Spleen (tissue), 11 donors: ENCODE data around the gene PLAAT5. TPM values are rescaled to one million over a fixed set of nuclear protein-coding genes. Genes with fewer than 3 reads are reported as not detected.
A peak's percentile ranks its signal among the peaks of the same experiment; 100 is the strongest.

Experiments
- DNase-seq: peaks from one replicate; pipeline ENCODE4 v3.0.0-alpha.2; 2020
- H3K27ac ChIP-seq, 8 donors: fragments of 200-600 bp; sonication (generic) in 7 of 8; 1 replicate in 4 of 8; 2 replicates in 4 of 8; pipeline versions ENCODE4 v1.5.0 to v1.8.0; 2016 to 2021; ENCODE audit warnings: inconsistent platforms in 4 of 8, mild to moderate bottlenecking in 4 of 8, moderate library complexity in 1 of 8
- H3K27me3 ChIP-seq, 7 donors: fragments of 200-600 bp; sonication (generic) in 6 of 7; replicated peaks in 1 of 7; 1 replicate in 4 of 7; 2 replicates in 3 of 7; pipeline versions ENCODE4 v1.5.0 to v1.8.0; 2016 to 2021; ENCODE audit warnings: inconsistent platforms in 3 of 7, mild to moderate bottlenecking in 1 of 7
- H3K36me3 ChIP-seq, 6 donors: fragments of 200-600 bp; sonication (generic) in 5 of 6; 1 replicate in 4 of 6; 2 replicates in 2 of 6; pipeline versions ENCODE4 v1.5.0 to v1.8.0; 2016 to 2021; ENCODE audit warnings: inconsistent platforms in 2 of 6
- H3K4me1 ChIP-seq, 6 donors: fragments of 200-600 bp; sonication (generic) in 5 of 6; 1 replicate in 3 of 6; 2 replicates in 3 of 6; pipeline versions ENCODE4 v1.5.0 to v1.8.0; 2016 to 2021; ENCODE audit warnings: inconsistent platforms in 3 of 6
- H3K4me3 ChIP-seq, 8 donors: fragments of 200-600 bp; sonication (generic) in 7 of 8; 1 replicate in 4 of 8; 2 replicates in 4 of 8; pipeline versions ENCODE4 v1.5.0 to v1.8.0; 2016 to 2021; ENCODE audit warnings: inconsistent platforms in 4 of 8, mild to moderate bottlenecking in 4 of 8, moderate library complexity in 2 of 8
- H3K9me3 ChIP-seq, 8 donors: fragments of 200-600 bp; sonication (generic) in 7 of 8; 1 replicate in 4 of 8; 2 replicates in 4 of 8; pipeline versions ENCODE4 v1.5.0 to v1.8.0; 2016 to 2021; ENCODE audit warnings: inconsistent platforms in 4 of 8
- POLR2A ChIP-seq, 3 donors: fragments of 450-650 bp; IDR thresholded peaks; one replicate each; pipeline ENCODE4 v1.5.1; 2017; ENCODE audit warnings: antibody characterized with exemption in 3 of 3, mild to moderate bottlenecking in 1 of 3
- POLR2AphosphoS5 ChIP-seq, 3 donors: sonication (generic); formaldehyde crosslinking; IDR thresholded peaks; one replicate each; pipeline ENCODE4 v1.5.1; 2017; ENCODE audit warnings: antibody characterized with exemption in 3 of 3
- WGBS, 5 donors: extraction: QIAGEN DNeasy Blood & Tissue Kit in 3 of 5; methylation state at CpG; one replicate each; pipeline versions ENCODE4 v1.1.5 to v1.1.7; 2013 to 2018; 5-methylcytosine and 5-hydroxymethylcytosine counted together
- intact Hi-C: fragments of 100-400 bp; cut with DNase I; formaldehyde crosslinking; loops from one replicate; pipeline ENCODE4 v1.15.0; 2023; ENCODE audit warnings: low total_unique reads
- polyA plus RNA-seq, 3 donors: library from polyadenylated mRNA; stranded (reverse); fragments of 200-250 nt; gene quantifications; one replicate each; pipeline ENCODE4 v1.2.1, GENCODE V29; 2013
- total RNA-seq, 7 donors: library from RNA; depleted of rRNA in 3 of 7; stranded (reverse); fragments of >200 nt in 3 of 7; fragmentation: NEBNext Ultra II Directional in 4 of 7; extraction: Animal tissue kit (Norgen Biotek cat#: 25700) in 4 of 7; gene quantifications; one replicate each; pipeline versions ENCODE4 v1.1.0 to v1.2.1, GENCODE V29; 2016 to 2021
- TF ChIP-seq, protein P1 (sequence below), 11 experiments: fragments of 200-600 bp in 7 of 11; fragments of 450-650 bp in 4 of 11; sonication (generic) in 4 of 11; IDR thresholded peaks in 8 of 11; conservative IDR thresholded peaks in 3 of 11; 1 replicate in 7 of 11; 2 replicates in 4 of 11; pipeline versions ENCODE4 v1.4.0 to v1.8.0; 2016 to 2021; ENCODE audit warnings: antibody characterized with exemption in 11 of 11, inconsistent platforms in 4 of 11, mild to moderate bottlenecking in 1 of 11
- donor health status: healthy with polysubstance abuse.
- donor health status: DM: no; HTN: no; CAD: no; lungs with moderate emphysema.
- donor health status: DM: no; HTN: no; CAD: no.
- donor health status: Bipolar disorder and iron deficiency.
- donor health status: healthy.
- donor health status: DM: no; HTN: no; CAD: no.
- donor health status: DM: yes; HTN: yes; CAD: no.

PLAAT5 gene
- total and polyA plus RNA-seq, 10 donors = 0.10 to 0.54 (median 0.24) TPM; not detected in 4

DNA sequence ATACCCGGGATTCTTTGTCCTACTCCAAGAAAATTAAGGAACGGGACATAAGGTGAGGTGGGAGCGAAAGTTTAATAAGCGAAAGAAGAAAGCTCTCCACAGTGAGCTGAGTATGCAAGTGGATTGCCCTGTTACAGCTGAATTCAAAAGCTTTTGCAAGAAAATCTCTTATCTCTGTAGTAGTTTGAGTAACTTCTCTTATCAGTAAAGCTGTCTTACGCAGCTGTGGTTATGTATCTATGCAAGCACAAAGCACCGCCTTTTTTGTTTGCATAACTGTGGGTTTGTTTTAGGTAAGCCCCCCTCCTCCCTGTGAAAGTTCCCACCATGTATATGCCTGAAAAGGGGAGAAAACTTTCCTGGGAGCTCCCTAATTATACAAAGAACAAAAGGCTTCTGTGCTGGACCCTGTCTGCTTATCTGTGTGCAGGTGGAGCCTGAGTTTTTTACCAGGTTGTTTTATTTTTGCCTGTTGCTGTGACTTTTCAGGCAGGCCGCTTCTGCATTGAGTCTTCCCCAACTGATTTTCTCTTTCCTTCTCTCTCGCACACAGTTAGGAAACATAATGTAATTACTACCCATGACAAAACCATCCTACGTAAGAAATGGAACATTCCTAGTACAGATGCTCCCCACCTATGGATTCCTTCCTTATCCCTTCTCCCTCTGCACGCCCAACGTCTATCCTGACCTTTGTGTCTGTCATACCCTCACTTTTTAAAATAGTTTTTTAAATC, 837 bp upstream of the PLAAT5 start:
- DNase-seq = no peak
- Histone ChIP-seq H3K36me3 (no peaks in the 10 kb centered on the region), H3K4me3 (peak overlapping the region in 5 of 8 donors; percentile 40 to 68 (median 46)), H3K27ac (no peak overlapping the region), H3K9me3 (no peaks in the 10 kb centered on the region), H3K4me1 (peaks cover 6 to 36% (median 16%) of the 10 kb centered on the region in 6 donors), H3K27me3 (peaks cover 0 to 34% (median 7%) of the 10 kb centered on the region in 7 donors)
- intact Hi-C loops = no loop called here
- 36 to 55% (median 46%) methylated on average over 11 of the region's 11 CpGs for WGBS, 5 donors
- no peak for TF ChIP-seq POLR2A (IDR thresholded peaks at IDR 0.05)
- no peak for TF ChIP-seq POLR2AphosphoS5 (IDR thresholded peaks at IDR 0.05)
- TF ChIP-seq, protein P1, sequence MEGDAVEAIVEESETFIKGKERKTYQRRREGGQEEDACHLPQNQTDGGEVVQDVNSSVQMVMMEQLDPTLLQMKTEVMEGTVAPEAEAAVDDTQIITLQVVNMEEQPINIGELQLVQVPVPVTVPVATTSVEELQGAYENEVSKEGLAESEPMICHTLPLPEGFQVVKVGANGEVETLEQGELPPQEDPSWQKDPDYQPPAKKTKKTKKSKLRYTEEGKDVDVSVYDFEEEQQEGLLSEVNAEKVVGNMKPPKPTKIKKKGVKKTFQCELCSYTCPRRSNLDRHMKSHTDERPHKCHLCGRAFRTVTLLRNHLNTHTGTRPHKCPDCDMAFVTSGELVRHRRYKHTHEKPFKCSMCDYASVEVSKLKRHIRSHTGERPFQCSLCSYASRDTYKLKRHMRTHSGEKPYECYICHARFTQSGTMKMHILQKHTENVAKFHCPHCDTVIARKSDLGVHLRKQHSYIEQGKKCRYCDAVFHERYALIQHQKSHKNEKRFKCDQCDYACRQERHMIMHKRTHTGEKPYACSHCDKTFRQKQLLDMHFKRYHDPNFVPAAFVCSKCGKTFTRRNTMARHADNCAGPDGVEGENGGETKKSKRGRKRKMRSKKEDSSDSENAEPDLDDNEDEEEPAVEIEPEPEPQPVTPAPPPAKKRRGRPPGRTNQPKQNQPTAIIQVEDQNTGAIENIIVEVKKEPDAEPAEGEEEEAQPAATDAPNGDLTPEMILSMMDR (IDR thresholded peaks at IDR 0.05 in 8 of 11, conservative IDR thresholded peaks at IDR 0.05 in 3 of 11) = no peak

DNA sequence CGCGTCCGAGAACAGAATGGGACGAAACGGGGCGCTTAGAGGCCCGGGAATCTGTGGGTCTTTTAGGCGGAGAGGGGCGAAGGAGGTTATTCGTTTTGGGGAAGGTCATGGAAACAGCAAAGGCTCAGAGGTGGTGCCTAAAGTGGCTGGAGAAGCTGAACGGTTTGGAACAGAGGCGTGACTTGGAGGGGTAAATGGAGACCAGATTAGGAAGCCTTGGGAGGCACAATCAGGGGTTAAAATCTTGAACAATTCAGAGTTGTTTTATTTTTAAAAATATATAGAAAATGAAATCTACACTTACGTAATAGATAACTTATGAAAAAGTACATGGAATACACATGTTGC, 247 bp upstream of the PLAAT5 start:
- peak overlapping the region; percentile 28 to 68 (median 42) for H3K4me3 ChIP-seq
- H3K36me3 ChIP-seq = no peaks in the 10 kb centered on the region
- H3K27me3 ChIP-seq = peaks cover 0 to 34% (median 7%) of the 10 kb centered on the region in 7 donors
- H3K9me3 ChIP-seq = peaks cover 0 to 5% (median under 1%) of the 10 kb centered on the region in 8 donors
- peak overlapping the region in 5 of 8 donors; percentile 5 to 55 (median 33) for H3K27ac ChIP-seq
- peaks cover 6 to 36% (median 16%) of the 10 kb centered on the region in 6 donors for H3K4me1 ChIP-seq
- intact Hi-C loops = no loop called here
- TF ChIP-seq POLR2A (IDR thresholded peaks at IDR 0.05) (no peak), POLR2AphosphoS5 (IDR thresholded peaks at IDR 0.05) (no peak)
- TF ChIP-seq, protein P1 (IDR thresholded peaks at IDR 0.05 in 8 of 11, conservative IDR thresholded peaks at IDR 0.05 in 3 of 11) = no peak
- 2 to 4% (median 3%) methylated on average over 13 of the region's 13 CpGs for WGBS, 5 donors
- no peak for DNase-seq

DNA sequence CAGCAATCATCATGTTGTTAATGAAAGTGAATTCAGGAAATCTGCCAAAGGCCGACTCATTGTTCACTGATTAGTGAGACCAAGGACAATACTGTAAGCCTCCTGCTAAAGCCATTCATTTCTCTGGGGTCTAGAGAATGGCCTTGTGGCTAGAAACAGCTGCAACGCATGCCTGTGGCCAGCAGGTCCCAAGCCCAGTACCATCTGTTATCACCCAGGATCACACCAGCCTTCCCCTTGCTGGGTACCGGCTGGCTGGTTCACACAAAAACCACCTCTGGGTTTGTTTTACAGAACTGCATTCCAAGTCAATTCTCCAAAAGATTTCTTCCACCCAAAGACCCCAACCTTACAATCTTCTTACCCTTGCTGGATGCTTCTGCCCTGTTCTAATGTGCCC, 1.1 kb downstream of the PLAAT5 start:
- Histone ChIP-seq H3K9me3 (peaks cover 0 to 18% (median 14%) of the 10 kb centered on the region in 8 donors), H3K27ac (peak overlapping the region in 1 of 8 donors; percentile 55), H3K36me3 (no peaks in the 10 kb centered on the region), H3K4me3 (no peak overlapping the region), H3K4me1 (peaks cover 6 to 36% (median 16%) of the 10 kb centered on the region in 6 donors), H3K27me3 (peaks cover 0 to 34% (median 7%) of the 10 kb centered on the region in 7 donors)
- intact Hi-C loops = no loop called here
- no peak for TF ChIP-seq POLR2A (IDR thresholded peaks at IDR 0.05)
- TF ChIP-seq, protein P1 (IDR thresholded peaks at IDR 0.05 in 8 of 11, conservative IDR thresholded peaks at IDR 0.05 in 3 of 11) = peak in 2 of 11 experiments; percentile 15 to 20
- DNase-seq = no peak
- 42 to 70% (median 47%) methylated on average over 3 of the region's 3 CpGs for WGBS, 5 donors

DNA sequence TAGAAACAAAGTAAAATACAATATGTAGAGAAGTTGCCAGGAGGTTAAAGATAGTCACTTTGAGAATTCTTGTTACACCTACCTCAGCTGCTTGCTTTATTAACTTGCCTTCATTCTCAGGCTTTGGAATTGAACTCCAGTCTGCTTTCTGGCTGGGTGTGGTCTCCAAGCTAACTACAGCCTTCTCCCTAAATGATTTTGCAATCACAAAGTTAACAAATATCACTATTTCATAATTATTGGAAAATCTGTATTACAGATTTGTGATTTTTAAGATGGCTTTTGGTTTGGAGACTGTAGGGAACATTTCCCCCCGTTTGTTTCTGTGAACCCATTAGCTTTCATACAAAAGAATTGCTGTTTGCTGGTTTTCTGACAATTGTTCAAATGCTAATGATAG, 2.2 kb downstream of the PLAAT5 start:
- peaks cover 0 to 34% (median 7%) of the 10 kb centered on the region in 7 donors for H3K27me3 ChIP-seq
- H3K4me3 ChIP-seq = no peak overlapping the region
- TF ChIP-seq POLR2AphosphoS5 (IDR thresholded peaks at IDR 0.05) (no peak), POLR2A (IDR thresholded peaks at IDR 0.05) (no peak)
- TF ChIP-seq, protein P1 (IDR thresholded peaks at IDR 0.05 in 8 of 11, conservative IDR thresholded peaks at IDR 0.05 in 3 of 11) = no peak
- DNase-seq = no peak
- peaks cover 0 to 25% (median 20%) of the 10 kb centered on the region in 8 donors for H3K9me3 ChIP-seq
- 81 to 93% (median 85%) methylated on average over 1 of the region's 1 CpG for WGBS, 5 donors
- intact Hi-C loops = no loop called here
- no peak overlapping the region for H3K27ac ChIP-seq
- H3K4me1 ChIP-seq = peaks cover 6 to 36% (median 16%) of the 10 kb centered on the region in 6 donors
- no peaks in the 10 kb centered on the region for H3K36me3 ChIP-seq
